Inferior parietal cortex (tissue), 1 donor: Measurements from ENCODE around the gene RAPGEF4.
A peak's percentile ranks its signal among the peaks of the same experiment; 100 is the strongest.

ENCODE experiments used
- DNase-seq: peaks from one replicate; pipeline ENCODE4 v3.0.0-alpha.2; 2016; ENCODE audit errors: extremely low spot score

Gene RAPGEF4

DNA sequence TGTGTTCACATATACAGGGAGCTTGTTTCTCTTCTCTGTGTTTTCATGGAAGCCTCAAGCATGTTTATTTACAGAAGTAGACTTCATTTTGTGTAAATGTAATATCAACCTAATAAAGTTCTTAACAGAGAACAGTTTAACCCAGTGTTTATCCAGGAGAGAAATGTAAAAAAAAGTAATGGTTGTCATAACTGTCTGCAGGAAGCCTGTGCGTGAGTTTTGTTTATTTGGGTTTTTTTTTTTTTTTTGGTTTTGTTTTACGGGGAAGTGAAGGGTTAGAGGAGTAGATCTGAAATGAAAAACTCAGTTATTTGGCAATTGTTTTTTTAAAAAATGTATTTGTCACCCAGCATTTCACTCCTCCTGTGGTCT is 124.7 kb downstream of the RAPGEF4 start:
- DNase-seq: peak; percentile 26

GRCh38 chr2:172861098-172861497 is 125.5 kb downstream of the RAPGEF4 start:
- DNase-seq: no peak

- no peak for DNase-seq
Observed at GRCh38 chr2:172861656-172862476, 126.2 kb downstream of the RAPGEF4 start.

- no peak for DNase-seq
Observed at GRCh38 chr2:172863341-172863740, 127.7 kb downstream of the RAPGEF4 start.

DNA sequence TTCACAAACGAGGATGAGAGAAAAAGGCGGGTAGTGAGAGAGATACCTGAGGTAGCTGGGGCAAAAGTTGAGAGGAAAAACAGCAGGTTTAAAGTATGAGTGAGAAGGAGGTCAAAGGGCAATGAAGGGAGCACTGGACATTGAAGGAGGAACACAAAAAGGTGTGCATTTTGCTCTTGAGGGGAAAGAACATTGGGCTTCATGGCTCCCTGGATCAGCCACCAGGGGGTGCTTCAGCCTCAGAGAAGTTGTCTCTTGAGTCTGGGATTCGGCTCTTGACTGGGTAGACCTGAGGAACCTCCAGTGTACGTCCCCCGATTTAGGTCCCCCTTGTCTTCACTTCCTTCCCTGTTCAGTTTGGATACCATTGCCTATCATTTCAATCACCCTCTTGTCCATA is 128.5 kb downstream of the RAPGEF4 start:
- DNase-seq: peak; percentile 66

DNA sequence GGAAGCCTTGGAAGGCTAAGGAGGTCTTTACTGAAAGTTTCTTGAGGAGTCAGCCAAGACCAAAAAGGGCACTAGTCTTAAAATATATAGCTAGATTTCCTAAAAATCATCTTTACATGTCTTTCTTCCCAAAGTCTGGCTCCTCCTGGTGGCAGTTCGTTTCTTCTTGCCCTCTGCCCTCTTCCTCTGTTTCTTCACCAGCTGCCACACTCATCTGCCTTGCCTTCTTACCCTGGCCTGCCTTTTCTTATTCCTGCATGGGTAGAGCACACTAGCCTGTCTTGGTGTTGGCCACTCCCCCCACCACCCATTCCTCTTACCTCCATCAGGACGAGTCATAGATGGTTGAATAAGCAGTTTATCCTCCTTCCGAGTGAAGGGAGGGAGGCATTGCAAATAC is 129.8 kb downstream of the RAPGEF4 start:
- no peak for DNase-seq

DNA sequence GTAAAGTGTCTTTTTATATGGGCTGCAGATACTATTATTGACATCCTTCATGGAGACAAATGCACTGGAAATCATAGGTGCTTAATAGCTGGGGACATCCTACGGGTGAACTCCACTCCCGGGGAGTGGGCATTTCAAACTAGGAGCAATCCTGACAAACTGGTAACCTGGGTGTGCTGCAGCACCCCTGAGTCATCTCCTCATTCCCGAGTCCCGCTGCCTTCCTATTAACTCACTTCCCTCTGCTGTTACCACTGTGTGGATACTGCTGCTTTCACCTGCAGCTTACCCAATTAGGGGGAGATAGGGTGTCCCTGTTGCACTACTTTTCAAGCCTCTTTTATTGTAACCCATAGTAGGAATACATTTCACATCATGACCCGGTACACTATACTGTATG is 134.2 kb downstream of the RAPGEF4 start:
- DNase-seq: no peak

GRCh38 chr2:172870396-172870795 is 134.8 kb downstream of the RAPGEF4 start:
- DNase-seq: no peak

GRCh38 chr2:172877826-172878225 is 142.2 kb downstream of the RAPGEF4 start:
- DNase-seq: no peak

- peak; percentile 47 for DNase-seq
Observed at GRCh38 chr2:172878260-172878659, 142.6 kb downstream of the RAPGEF4 start.

GRCh38 chr2:172884336-172884735 is 148.7 kb downstream of the RAPGEF4 start:
- no peak for DNase-seq

GRCh38 chr2:172885996-172886395 is 150.4 kb downstream of the RAPGEF4 start:
- DNase-seq: no peak

- DNase-seq: no peak
Observed at GRCh38 chr2:172887280-172887679, 151.6 kb downstream of the RAPGEF4 start.

DNA sequence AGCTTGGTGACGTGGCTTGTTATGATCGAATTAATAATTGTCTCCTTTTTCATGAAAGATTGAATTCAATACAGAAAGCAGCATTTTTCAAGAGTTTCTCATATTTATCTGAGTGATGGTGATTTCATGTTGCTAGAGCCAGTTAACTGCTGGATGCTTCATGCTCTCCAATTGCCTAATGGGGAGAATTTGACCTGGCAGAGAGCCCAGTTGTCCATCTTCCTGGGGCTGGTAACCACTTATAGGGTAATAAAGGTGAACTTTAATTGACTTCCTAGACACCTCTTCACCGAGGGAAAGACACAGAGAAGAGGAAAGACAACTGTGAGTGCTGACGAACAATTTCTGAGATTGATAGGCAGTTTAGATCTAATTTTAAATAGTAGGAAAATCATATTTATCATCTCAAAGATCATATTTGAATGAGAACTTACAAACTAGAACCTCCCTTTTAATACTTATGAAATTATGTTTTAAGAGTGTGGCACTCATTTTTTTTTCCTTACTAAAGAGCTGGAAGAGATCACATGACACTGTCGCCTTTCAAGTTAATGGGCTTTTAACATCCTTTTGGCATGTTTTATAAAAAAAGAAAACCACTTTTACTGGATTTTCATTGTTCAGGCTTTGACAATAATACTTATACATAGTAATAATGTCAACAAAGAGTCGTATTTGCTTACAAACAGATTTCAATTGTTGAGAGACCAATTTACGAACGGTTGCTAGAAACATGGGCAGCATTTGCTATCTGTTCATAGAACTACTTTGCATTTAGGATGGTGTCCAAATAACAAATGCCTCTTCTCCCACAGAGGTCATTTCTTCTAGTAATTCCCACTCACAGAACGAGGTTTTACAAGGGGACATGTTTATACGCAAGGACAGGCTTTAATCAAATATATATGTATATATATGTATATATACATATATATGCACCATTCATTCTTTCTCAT is 153.3 kb downstream of the RAPGEF4 start:
- no peak for DNase-seq

DNA sequence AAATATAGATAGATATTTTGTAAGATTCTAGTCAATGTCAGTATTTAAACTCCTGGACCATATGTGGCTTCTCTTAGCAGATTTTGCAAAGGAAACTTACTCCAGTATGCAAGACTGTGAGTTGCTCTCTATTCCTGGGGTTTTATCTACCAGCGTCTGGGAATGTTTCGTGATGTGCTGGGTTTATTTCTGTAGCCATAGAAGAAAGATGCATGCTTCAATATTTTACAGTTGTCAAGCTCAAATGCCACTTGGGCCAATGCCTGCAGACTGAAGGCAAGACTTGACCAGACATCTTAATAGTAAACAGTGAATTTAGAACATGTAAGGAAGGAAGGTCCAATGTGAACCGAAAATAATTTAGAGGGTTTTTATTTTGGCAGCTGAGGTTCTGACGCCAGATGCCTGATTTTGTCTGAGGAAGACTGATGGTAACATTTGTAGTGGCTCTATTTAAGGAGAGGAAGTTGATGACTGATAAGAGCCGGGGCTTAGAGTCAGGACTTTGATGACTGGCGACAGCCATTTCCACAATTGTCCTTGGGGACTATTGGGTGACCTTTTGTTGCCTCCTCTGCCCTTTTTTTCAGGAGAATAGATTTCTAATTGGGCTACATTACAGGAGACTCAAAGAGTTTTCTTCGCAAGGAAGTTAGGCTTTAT is 154.3 kb downstream of the RAPGEF4 start:
- peak; percentile 28 for DNase-seq

- no peak for DNase-seq
Observed at GRCh38 chr2:172893111-172893510, 157.5 kb downstream of the RAPGEF4 start.

DNA sequence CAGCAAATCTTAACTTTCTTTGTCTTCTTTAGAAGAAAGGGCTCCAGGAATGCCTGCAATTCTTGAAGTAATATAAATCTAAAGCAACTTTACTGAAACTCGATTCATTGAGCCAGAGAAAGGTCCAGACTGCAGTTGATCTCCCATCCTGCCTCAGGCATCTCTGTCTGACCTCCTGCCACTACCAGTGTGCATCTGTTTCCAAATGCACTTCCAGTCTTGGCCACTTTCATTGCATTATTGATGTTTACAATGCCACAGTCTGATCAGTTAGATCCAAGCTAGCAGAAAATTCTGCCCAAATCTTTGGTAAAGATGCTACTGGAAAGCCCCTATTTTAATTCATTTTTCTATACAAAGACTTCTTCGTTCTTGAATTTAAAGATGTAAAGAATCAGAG is 158.0 kb downstream of the RAPGEF4 start:
- DNase-seq: no peak

- no peak for DNase-seq
Observed at GRCh38 chr2:172894689-172895387, 159.2 kb downstream of the RAPGEF4 start.

- DNase-seq: no peak
Observed at GRCh38 chr2:172896661-172897081, 161.0 kb downstream of the RAPGEF4 start.

- no peak for DNase-seq
Observed at GRCh38 chr2:172900871-172901270, 165.2 kb downstream of the RAPGEF4 start.

- no peak for DNase-seq
Observed at GRCh38 chr2:172901913-172902312, 166.3 kb downstream of the RAPGEF4 start.

DNA sequence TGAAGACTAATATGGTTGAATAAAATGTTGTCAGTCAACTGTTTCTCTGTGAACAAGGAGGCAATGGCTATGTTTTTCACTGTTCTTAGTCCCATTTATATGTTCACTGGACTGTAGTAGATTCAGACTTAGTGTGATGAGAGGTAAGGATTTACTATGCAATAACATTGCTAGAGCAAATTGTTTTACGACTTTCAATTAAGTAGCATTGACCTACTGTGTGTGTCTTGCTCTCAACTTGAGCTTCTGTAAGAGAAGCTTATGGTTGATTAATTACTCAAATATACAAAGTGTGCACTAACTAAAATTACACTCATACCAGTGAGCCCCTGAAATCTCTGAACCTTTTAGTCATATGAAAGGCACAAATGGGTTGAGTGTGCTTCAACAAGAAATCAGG is 168.6 kb downstream of the RAPGEF4 start:
- no peak for DNase-seq
